ENCODE measurements around the gene SUGP1.

- no peak for TF ChIP-seq POLR2AphosphoS5 (IDR thresholded peaks at IDR 0.05; ENCODE audit: low read depth, low read length)
- TF ChIP-seq POLR2A (IDR thresholded peaks at IDR 0.05; ENCODE audit: low read depth, low read length): no peak
- TF ChIP-seq TAF1 (IDR thresholded peaks at IDR 0.05; ENCODE audit: borderline replicate concordance, low read depth, low read length): no peak
Observed at GRCh38 chr19:19316082-19316481, 4.2 kb downstream of the SUGP1 start.
